Activated CD8-positive, alpha-beta T cell treated with anti-CD3 and anti-CD28 coated beads for 36 hours (primary cell): ENCODE data around the gene KRT1. TPM values are rescaled to one million over a fixed set of nuclear protein-coding genes. Genes with fewer than 3 reads are reported as not detected.

Experiments used
- ATAC-seq: fragments of 200-7000 bp; cut with Tn5 transposase; one replicate; pipeline ENCODE4 v1.10.0; 2021; ENCODE audit warnings: mild to moderate bottlenecking, moderate library complexity
- CTCF ChIA-PET: fragments of 350-600 bp; sonication (Branson Sonifier 250); formaldehyde crosslinking; loops from one replicate; lab custom pipeline; 2021; ENCODE audit warnings: antibody characterized with exemption; lab: Charles Lee
- POLR2A ChIA-PET: fragments of 350-600 bp; sonication (Branson Sonifier 250); formaldehyde crosslinking; loops from one replicate; lab custom pipeline; 2021; ENCODE audit warnings: antibody characterized with exemption; lab: Charles Lee
- DNase-seq: peaks from one replicate; pipeline ENCODE4 v3.0.0-alpha.2; 2020
- H3K27ac Mint-ChIP-seq: one replicate; pipeline ENCODE4 v1.8.0; 2021; ENCODE audit warnings: mild to moderate bottlenecking, mixed read lengths
- H3K27me3 Mint-ChIP-seq: one replicate; pipeline ENCODE4 v1.8.0; 2021; ENCODE audit warnings: mixed read lengths
- H3K36me3 Mint-ChIP-seq: one replicate; pipeline ENCODE4 v1.8.0; 2021; ENCODE audit warnings: low read depth, mixed read lengths
- H3K4me1 Mint-ChIP-seq: one replicate; pipeline ENCODE4 v1.8.0; 2021; ENCODE audit warnings: low read depth, mixed read lengths
- H3K4me3 Mint-ChIP-seq: one replicate; pipeline ENCODE4 v1.8.0; 2021; ENCODE audit warnings: mild to moderate bottlenecking, moderate library complexity, mixed read lengths
- H3K9me3 Mint-ChIP-seq: one replicate; pipeline ENCODE4 v1.8.0; 2021; ENCODE audit warnings: mixed read lengths
- CTCF ChIP-seq: fragments of 200-600 bp; IDR thresholded peaks from one replicate; pipeline ENCODE4 v1.8.0; 2022; ENCODE audit warnings: antibody characterized with exemption, mild to moderate bottlenecking
- intact Hi-C: fragments of 100-400 bp; cut with micrococcal nuclease; formaldehyde crosslinking; loops from one replicate; pipeline ENCODE4 v1.10.0; 2022
- total RNA-seq, 2 experiments: library from RNA; stranded (reverse); gene quantifications; one replicate each; pipeline ENCODE4 v1.2.3, GENCODE V29; 2021

The KRT1 gene
- total RNA-seq, 2 experiments from 2014 or later, result not detected

- Mint-ChIP-seq H3K4me3 (no peak overlapping the region), H3K4me1 (peaks cover 55% of the 10 kb centered on the region), H3K27me3 (no peaks in the 10 kb centered on the region), H3K36me3 (no peaks in the 10 kb centered on the region), H3K27ac (no peak overlapping the region), H3K9me3 (no peaks in the 10 kb centered on the region)
- no peak for TF ChIP-seq CTCF
- ATAC-seq (no peak), DNase-seq (no peak)
- intact Hi-C loops, result no loop called here
- ChIA-PET CTCF (no interaction called here), POLR2A (no interaction called here)
These were observed 48.9 kb downstream of the KRT1 start for GRCh38 chr12:52631264-52631663.

GRCh38 chr12:52630599-52631200 is 49.5 kb downstream of the KRT1 start:
- ChIA-PET POLR2A (no interaction called here), CTCF (no interaction called here)
- peaks cover 56% of the 10 kb centered on the region for H3K4me1 Mint-ChIP-seq

GRCh38 chr12:52630008-52630500 is 50.2 kb downstream of the KRT1 start:
- ChIA-PET CTCF (no interaction called here), POLR2A (no interaction called here)
- Mint-ChIP-seq H3K27me3 (no peaks in the 10 kb centered on the region), H3K27ac (no peak overlapping the region), H3K4me1 (peaks cover 56% of the 10 kb centered on the region), H3K9me3 (no peaks in the 10 kb centered on the region), H3K4me3 (no peak overlapping the region), H3K36me3 (no peaks in the 10 kb centered on the region)
- no peak for ATAC-seq
- no peak for TF ChIP-seq CTCF
- no peak for DNase-seq
- intact Hi-C loops, result no loop called here

More at GRCh38 chr12:52630599-52631200, 49.5 kb downstream of the KRT1 start:
- no peaks in the 10 kb centered on the region for H3K9me3 Mint-ChIP-seq
- H3K27me3 Mint-ChIP-seq, result no peaks in the 10 kb centered on the region
- H3K4me3 Mint-ChIP-seq, result no peak overlapping the region
- peak overlapping the region; percentile 19 for H3K27ac Mint-ChIP-seq
- ATAC-seq, result peak; percentile 27
- H3K36me3 Mint-ChIP-seq, result no peaks in the 10 kb centered on the region
- intact Hi-C loops, result no loop called here
- TF ChIP-seq CTCF, result no peak
- DNase-seq, result no peak

GRCh38 chr12:52629281-52630007 is 50.8 kb downstream of the KRT1 start:
- DNase-seq (no peak), ATAC-seq (no peak)
- Mint-ChIP-seq H3K27ac (no peak overlapping the region), H3K4me1 (peaks cover 56% of the 10 kb centered on the region), H3K4me3 (no peak overlapping the region), H3K27me3 (no peaks in the 10 kb centered on the region), H3K9me3 (no peaks in the 10 kb centered on the region), H3K36me3 (no peaks in the 10 kb centered on the region)
- POLR2A ChIA-PET, result no interaction called here
- intact Hi-C loops, result no loop called here
- TF ChIP-seq CTCF, result no peak
- CTCF ChIA-PET, result no interaction called here

- POLR2A ChIA-PET, result no interaction called here
These were observed 51.4 kb downstream of the KRT1 start for GRCh38 chr12:52628841-52629240.

More at GRCh38 chr12:52628841-52629240, 51.4 kb downstream of the KRT1 start:
- H3K4me1 Mint-ChIP-seq, result peaks cover 51% of the 10 kb centered on the region
- H3K27ac Mint-ChIP-seq, result no peak overlapping the region
- no peak for TF ChIP-seq CTCF
- CTCF ChIA-PET, result no interaction called here
- no peaks in the 10 kb centered on the region for H3K36me3 Mint-ChIP-seq
- no peak for DNase-seq
- H3K27me3 Mint-ChIP-seq, result no peaks in the 10 kb centered on the region
- ATAC-seq, result no peak
- H3K9me3 Mint-ChIP-seq, result no peaks in the 10 kb centered on the region
- no peak overlapping the region for H3K4me3 Mint-ChIP-seq
- intact Hi-C loops, result no loop called here
